ENCODE data around the gene PSMD6. TPM values are rescaled to one million over a fixed set of nuclear protein-coding genes. Genes with fewer than 3 reads are reported as not detected.

Gene PSMD6
- total RNA-seq, result 10 to 100 TPM; 69.1 to 91.1 (median 82.5) TPM
- 100 to 1,000 TPM in 1 of 2 donors, 10 to 100 TPM in 1; 60.1 to 128 TPM for polyA plus RNA-seq
- long read RNA-seq, donor 1, transcript PSMD6-210 (9 exons, 1,495 nt), result minor isoform, 7 of 133 reads
- long read RNA-seq, donor 1, transcript PSMD6-201 (8 exons, 1,430 nt), result major isoform, 118 of 133 reads
- long read RNA-seq, donor 1, partial matches to known transcripts, result 2 of 133 reads
- long read RNA-seq, donor 1, other reads (novel, unspliced or antisense), result 6 of 133 reads
- long read RNA-seq, donor 2, transcript PSMD6-210 (9 exons, 1,495 nt), result minor isoform, 19 of 561 reads
- long read RNA-seq, donor 2, transcript PSMD6-201 (8 exons, 1,430 nt), result major isoform, 519 of 561 reads
- long read RNA-seq, donor 2, partial matches to known transcripts, result 7 of 561 reads
- long read RNA-seq, donor 2, other reads (novel, unspliced or antisense), result 14 of 561 reads
- long read RNA-seq, donor 3, transcript PSMD6-201 (8 exons, 1,430 nt), result major isoform, 114 of 130 reads
- long read RNA-seq, donor 3, transcript PSMD6-210 (9 exons, 1,495 nt), result minor isoform, 7 of 130 reads
- long read RNA-seq, donor 3, partial matches to known transcripts, result 2 of 130 reads
- long read RNA-seq, donor 3, other reads (novel, unspliced or antisense), result 2 of 130 reads

DNA sequence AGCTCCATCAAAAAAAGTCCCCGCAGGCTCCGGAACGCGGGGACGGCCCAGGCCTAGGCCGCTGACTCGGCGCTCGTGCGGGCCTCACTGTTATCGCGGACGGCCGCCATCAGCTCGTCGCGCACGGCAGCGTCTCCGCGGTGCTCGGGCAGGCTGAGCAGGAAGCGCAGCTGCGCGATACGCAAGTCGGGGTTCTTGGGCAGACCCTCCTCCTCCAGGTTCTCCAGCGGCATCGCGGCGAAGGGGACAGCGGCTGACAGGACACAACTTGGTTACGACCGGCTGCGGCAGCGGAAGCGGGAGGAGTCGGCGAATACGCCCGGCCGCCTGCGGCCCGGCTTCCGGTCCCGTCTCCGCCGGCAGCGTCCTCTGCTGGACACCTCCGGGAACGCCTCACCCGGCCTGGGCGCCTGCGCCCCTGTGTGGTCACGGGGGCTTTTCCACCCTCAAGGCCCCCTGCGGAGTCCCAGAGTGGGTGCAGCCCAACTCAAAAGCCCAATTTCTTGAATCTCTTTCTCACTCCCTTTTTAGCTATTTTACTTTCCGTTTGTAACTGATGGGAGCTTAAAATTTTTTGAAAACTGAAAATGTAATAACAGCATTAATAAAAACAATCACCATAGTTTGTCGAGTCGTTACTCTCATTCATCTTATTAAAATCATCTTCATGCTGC, at the start of gene PSMD6:
PSMD6 (minus strand) TSS at position 308 of the 674 bp plus-strand sequence; CDS start at position 233, 75 bp downstream.
- peak within 1 kb of the TSS; percentile 73 to 97 (median 89) for H3K4me3 ChIP-seq
- peaks cover 5 to 32% (median 20%) of the 10 kb centered on the region in 12 donors for H3K4me1 ChIP-seq
- ATAC-seq (peak; percentile 85 to 97 (median 96)), DNase-seq (peak; percentile 90 to 95 (median 91))
- H3K36me3 ChIP-seq, result peaks cover 0 to 39% (median 33%) of the 10 kb centered on the region in 9 donors
- WGBS, 4 donors, result 3 to 6% (median 4%) methylated on average over 25 to 59 of the region's 59 CpGs
- H3K9me3 ChIP-seq, result no peaks in the 10 kb centered on the region
- H3K27ac ChIP-seq, result peak within 1 kb of the TSS; percentile 21 to 92 (median 84)
- H3K27me3 ChIP-seq, result no peaks in the 10 kb centered on the region
- intact Hi-C loops (cut with DNase I), result loop anchor here in 1 of 10 donors (10.0 kb wide), 1 partner anchor 241 kb away; no protein-coding TSS in a partner anchor
- TF ChIP-seq POLR2A (IDR thresholded peaks at IDR 0.05) (peak in 1 of 2 donors; percentile 40), CTCF (IDR thresholded peaks at IDR 0.05) (peak; percentile 98 to 100 (median 100))

- Histone ChIP-seq H3K4me3 (no peak overlapping the region), H3K27me3 (no peaks in the 10 kb centered on the region), H3K4me1 (peaks cover 0 to 22% (median 6%) of the 10 kb centered on the region in 12 donors), H3K27ac (no peak overlapping the region), H3K9me3 (no peaks in the 10 kb centered on the region), H3K36me3 (no peaks in the 10 kb centered on the region)
- no peak for DNase-seq
- TF ChIP-seq CTCF (IDR thresholded peaks at IDR 0.05) (no peak), POLR2A (IDR thresholded peaks at IDR 0.05) (no peak)
- no peak for ATAC-seq
- WGBS, 4 donors, result 78 to 82% (median 80%) methylated on average over 2 of the region's 2 CpGs
- intact Hi-C loops (cut with DNase I), result no loop called here
Measured at GRCh38 chr3:64072126-64072525, 48.8 kb upstream of the PSMD6 start.

- Histone ChIP-seq H3K27me3 (no peaks in the 10 kb centered on the region), H3K27ac (no peak overlapping the region), H3K4me3 (no peak overlapping the region)
Measured at GRCh38 chr3:64070704-64071103, 47.4 kb upstream of the PSMD6 start.

More at GRCh38 chr3:64070704-64071103, 47.4 kb upstream of the PSMD6 start:
- ATAC-seq (no peak), DNase-seq (no peak)
- Histone ChIP-seq H3K36me3 (no peaks in the 10 kb centered on the region), H3K4me1 (peaks cover 0 to 22% (median 6%) of the 10 kb centered on the region in 12 donors), H3K9me3 (no peaks in the 10 kb centered on the region)
- no peak for TF ChIP-seq POLR2A (IDR thresholded peaks at IDR 0.05)
- TF ChIP-seq CTCF (IDR thresholded peaks at IDR 0.05), result no peak
- intact Hi-C loops (cut with DNase I), result no loop called here
